OCI-LY3 (cell line): ENCODE data around the gene LLGL1.

Experiments
- EZH2phosphoT487 ChIP-seq: fragments of 200-600 bp; shearing (Covaris generic); IDR thresholded peaks from 2 replicates; pipeline ENCODE4 v1.6.1; 2018; ENCODE audit warnings: antibody characterized with exemption, mixed run types, low read depth
- TF ChIP-seq, protein P1 (sequence below): fragments of 200-600, 300-600 bp; sonication (generic); IDR thresholded peaks from 2 replicates; pipeline ENCODE4 v1.5.1; 2014; ENCODE audit warnings: antibody characterized with exemption, low read length, low read depth

DNA sequence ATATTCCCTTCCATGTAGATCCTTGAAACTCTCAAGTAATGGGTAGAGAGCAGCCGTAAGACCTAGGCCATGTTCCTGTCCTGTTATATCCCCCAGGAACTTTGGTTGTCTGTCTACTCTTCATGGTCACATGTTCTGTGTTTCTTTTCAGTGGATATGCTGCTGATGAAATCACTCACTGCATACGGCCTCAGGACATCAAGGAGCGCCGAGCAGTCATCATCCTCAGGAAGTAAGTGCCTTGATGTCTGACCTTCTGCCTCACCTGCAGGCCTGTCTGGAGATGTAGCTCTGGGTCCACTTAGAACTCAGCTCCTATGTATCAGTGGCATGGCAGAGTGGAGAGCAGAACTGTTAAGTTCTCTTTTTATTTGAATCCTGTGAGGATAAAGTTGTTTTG lies 30.6 kb upstream of the LLGL1 start:
- TF ChIP-seq, protein P1, sequence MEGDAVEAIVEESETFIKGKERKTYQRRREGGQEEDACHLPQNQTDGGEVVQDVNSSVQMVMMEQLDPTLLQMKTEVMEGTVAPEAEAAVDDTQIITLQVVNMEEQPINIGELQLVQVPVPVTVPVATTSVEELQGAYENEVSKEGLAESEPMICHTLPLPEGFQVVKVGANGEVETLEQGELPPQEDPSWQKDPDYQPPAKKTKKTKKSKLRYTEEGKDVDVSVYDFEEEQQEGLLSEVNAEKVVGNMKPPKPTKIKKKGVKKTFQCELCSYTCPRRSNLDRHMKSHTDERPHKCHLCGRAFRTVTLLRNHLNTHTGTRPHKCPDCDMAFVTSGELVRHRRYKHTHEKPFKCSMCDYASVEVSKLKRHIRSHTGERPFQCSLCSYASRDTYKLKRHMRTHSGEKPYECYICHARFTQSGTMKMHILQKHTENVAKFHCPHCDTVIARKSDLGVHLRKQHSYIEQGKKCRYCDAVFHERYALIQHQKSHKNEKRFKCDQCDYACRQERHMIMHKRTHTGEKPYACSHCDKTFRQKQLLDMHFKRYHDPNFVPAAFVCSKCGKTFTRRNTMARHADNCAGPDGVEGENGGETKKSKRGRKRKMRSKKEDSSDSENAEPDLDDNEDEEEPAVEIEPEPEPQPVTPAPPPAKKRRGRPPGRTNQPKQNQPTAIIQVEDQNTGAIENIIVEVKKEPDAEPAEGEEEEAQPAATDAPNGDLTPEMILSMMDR = no peak
- TF ChIP-seq EZH2phosphoT487 = no peak
